Measurements from ENCODE around the gene SPR.
A peak's percentile ranks its signal among the peaks of the same experiment; 100 is the strongest.

The SPR gene

GRCh38 chr2:72916743-72917137 is 29.5 kb downstream of the SPR start:
- no peak for DNase-seq

GRCh38 chr2:72917138-72917876 is 30.1 kb downstream of the SPR start, which contains the start of gene EMX1:
TSS of gene EMX1 (plus strand) at chr2:72917519. CDS start at chr2:72917853, 334 bp downstream.
- peak in 1 of 4 experiments; percentile 30 for DNase-seq

- no peak for DNase-seq
Observed at GRCh38 chr2:72917877-72918553, 30.8 kb downstream of the SPR start.

- DNase-seq: no peak
Observed at GRCh38 chr2:72919414-72920317, 32.5 kb downstream of the SPR start.

GRCh38 chr2:72920318-72921087 is 33.3 kb downstream of the SPR start:
- no peak for DNase-seq

- no peak for DNase-seq
Observed at GRCh38 chr2:72921088-72921851, 34.1 kb downstream of the SPR start.

GRCh38 chr2:72921853-72922252 is 34.6 kb downstream of the SPR start:
- no peak for DNase-seq

GRCh38 chr2:72923833-72924352 is 36.7 kb downstream of the SPR start:
- DNase-seq: no peak

- no peak for DNase-seq
Observed at GRCh38 chr2:72924353-72925240, 37.4 kb downstream of the SPR start.

GRCh38 chr2:72925328-72925943 is 38.2 kb downstream of the SPR start:
- no peak for DNase-seq

- no peak for DNase-seq
Observed at GRCh38 chr2:72926368-72926767, 39.2 kb downstream of the SPR start.

GRCh38 chr2:72926811-72927465 is 39.7 kb downstream of the SPR start:
- DNase-seq: no peak

GRCh38 chr2:72927619-72928550 is 40.7 kb downstream of the SPR start:
- DNase-seq: no peak

- DNase-seq: no peak
Observed at GRCh38 chr2:72929010-72929409, 41.8 kb downstream of the SPR start.

GRCh38 chr2:72931280-72931910 is 44.2 kb downstream of the SPR start:
- no peak for DNase-seq

GRCh38 chr2:72932045-72932740 is 45.0 kb downstream of the SPR start:
- DNase-seq: no peak

- DNase-seq: no peak
Observed at GRCh38 chr2:72932805-72933204, 45.6 kb downstream of the SPR start.
